H9 (cell line): ENCODE data around the gene ARHGAP15. TPM values are rescaled to one million over a fixed set of nuclear protein-coding genes. Genes with fewer than 3 reads are reported as not detected.
A peak's percentile ranks its signal among the peaks of the same experiment; 100 is the strongest.

Source experiments
- DNase-seq: peaks from one replicate; pipeline ENCODE4 v3.0.0-alpha.2; 2017
- H2AFZ ChIP-seq: one replicate; pipeline ENCODE4 v1.6.1; 2013; ENCODE audit warnings: mild to moderate bottlenecking, low read length, control low read depth, moderate library complexity
- H2AK5ac ChIP-seq: 2 replicates; pipeline ENCODE4 v1.6.1; 2013; ENCODE audit warnings: low read length, control low read depth, mixed read lengths; ENCODE audit not compliant: insufficient read length
- H2BK120ac ChIP-seq: one replicate; pipeline ENCODE4 v1.6.1; 2013; ENCODE audit warnings: low read depth, mild to moderate bottlenecking, low read length, control low read depth, inconsistent platforms; ENCODE audit not compliant: poor library complexity, severe bottlenecking
- H2BK12ac ChIP-seq: 2 replicates; pipeline ENCODE4 v1.6.1; 2013; ENCODE audit warnings: low read length, control low read depth, mixed read lengths, low read depth; ENCODE audit not compliant: insufficient read length
- H2BK15ac ChIP-seq: 2 replicates; pipeline ENCODE4 v1.6.1; 2013; ENCODE audit warnings: low read depth, low read length, control low read depth
- H2BK20ac ChIP-seq: one replicate; pipeline ENCODE4 v1.6.1; 2013; ENCODE audit warnings: low read depth, mild to moderate bottlenecking, low read length, control low read depth, inconsistent platforms; ENCODE audit not compliant: poor library complexity, severe bottlenecking
- H2BK5ac ChIP-seq: 2 replicates; pipeline ENCODE4 v1.6.1; 2013; ENCODE audit warnings: low read length, control low read depth, mixed read lengths; ENCODE audit not compliant: insufficient read length
- H3K14ac ChIP-seq: 2 replicates; pipeline ENCODE4 v1.6.1; 2013; ENCODE audit warnings: low read length, control low read depth; ENCODE audit not compliant: insufficient read depth
- H3K18ac ChIP-seq: 2 replicates; pipeline ENCODE4 v1.6.1; 2013; ENCODE audit warnings: low read depth, mild to moderate bottlenecking, mixed read lengths, low read length, control low read depth; ENCODE audit not compliant: insufficient read length
- H3K23ac ChIP-seq: 2 replicates; pipeline ENCODE4 v1.6.1; 2013; ENCODE audit warnings: low read length, control low read depth, mixed read lengths, low read depth; ENCODE audit not compliant: insufficient read length
- H3K23me2 ChIP-seq: 2 replicates; pipeline ENCODE4 v1.6.1; 2013; ENCODE audit warnings: low read depth, mild to moderate bottlenecking, mixed read lengths, low read length, control low read depth; ENCODE audit not compliant: insufficient read length, poor library complexity, severe bottlenecking
- H3K27ac ChIP-seq: 2 replicates; pipeline ENCODE4 v1.5.1; 2013; ENCODE audit warnings: low read length, control low read depth, mixed read lengths, low read depth; ENCODE audit not compliant: insufficient read length
- H3K27me3 ChIP-seq: 2 replicates; pipeline ENCODE4 v1.6.1; 2013; ENCODE audit warnings: low read length, control low read depth, inconsistent platforms; ENCODE audit not compliant: insufficient read depth
- H3K4ac ChIP-seq: 2 replicates; pipeline ENCODE4 v1.6.1; 2013; ENCODE audit warnings: low read depth, mild to moderate bottlenecking, control low read depth, inconsistent platforms, low read length, moderate library complexity
- H3K4me1 ChIP-seq: 2 replicates; pipeline ENCODE4 v1.6.1; 2013; ENCODE audit warnings: low read length, control low read depth, inconsistent platforms; ENCODE audit not compliant: insufficient read depth
- H3K4me2 ChIP-seq: 2 replicates; pipeline ENCODE4 v1.6.1; 2013; ENCODE audit warnings: low read length, control low read depth, mixed read lengths; ENCODE audit not compliant: insufficient read length, insufficient read depth
- H3K56ac ChIP-seq: 2 replicates; pipeline ENCODE4 v1.6.1; 2013; ENCODE audit warnings: low read depth, mild to moderate bottlenecking, mixed read lengths, low read length, control low read depth; ENCODE audit not compliant: insufficient read length
- H3K79me1 ChIP-seq: 2 replicates; pipeline ENCODE4 v1.6.1; 2013; ENCODE audit warnings: low read depth, mild to moderate bottlenecking, moderate library complexity, low read length, control low read depth, inconsistent platforms; ENCODE audit not compliant: insufficient read depth, poor library complexity, severe bottlenecking
- H3K79me2 ChIP-seq: 2 replicates; pipeline ENCODE4 v1.6.1; 2013; ENCODE audit warnings: low read length, control low read depth, inconsistent platforms; ENCODE audit not compliant: insufficient read depth
- H3K9ac ChIP-seq: 2 replicates; pipeline ENCODE4 v1.6.1; 2013; ENCODE audit warnings: low read length, control low read depth, mixed read lengths; ENCODE audit not compliant: insufficient read length; ENCODE audit errors: extremely low read depth
- H3K9me3 ChIP-seq: one replicate; pipeline ENCODE4 v1.6.1; 2013; ENCODE audit warnings: low read depth, low read length, inconsistent platforms; ENCODE audit not compliant: control insufficient read depth
- H3T11ph ChIP-seq: one replicate; pipeline ENCODE4 v1.6.1; 2013; ENCODE audit warnings: mild to moderate bottlenecking, low read length, control low read depth, inconsistent platforms
- H4K20me1 ChIP-seq: one replicate; pipeline ENCODE4 v1.6.1; 2013; ENCODE audit not compliant: control insufficient read depth, insufficient read length, insufficient read depth
- H4K5ac ChIP-seq: 2 replicates; pipeline ENCODE4 v1.6.1; 2013; ENCODE audit warnings: low read depth, mild to moderate bottlenecking, mixed read lengths, low read length, control low read depth; ENCODE audit not compliant: insufficient read length
- H4K8ac ChIP-seq: replicated peaks from 2 replicates; pipeline ENCODE4 v1.6.1; 2013; ENCODE audit warnings: low read length, control low read depth, mixed read lengths, low read depth; ENCODE audit not compliant: insufficient read length
- H4K91ac ChIP-seq: 2 replicates; pipeline ENCODE4 v1.6.1; 2013; ENCODE audit warnings: low read depth, mild to moderate bottlenecking, moderate library complexity, mixed read lengths, low read length, control low read depth; ENCODE audit not compliant: insufficient read length
- H3K27ac Mint-ChIP-seq, 3 experiments: 2 replicates in 2 of 3; 3 replicates in 1 of 3; pipeline ENCODE4 v1.8.0; 2020 to 2021; ENCODE audit warnings: mixed read lengths in 3 of 3, mild to moderate bottlenecking in 1 of 3, moderate library complexity in 1 of 3
- H3K27me3 Mint-ChIP-seq: 2 replicates; pipeline ENCODE4 v1.8.0; 2021; ENCODE audit warnings: low read depth, mild to moderate bottlenecking, moderate library complexity, mixed read lengths
- H3K36me3 Mint-ChIP-seq, 3 experiments: 2 replicates in 2 of 3; 3 replicates in 1 of 3; pipeline ENCODE4 v1.8.0; 2020 to 2021; ENCODE audit warnings: low read depth in 3 of 3, mixed read lengths in 3 of 3; ENCODE audit not compliant: insufficient read depth in 1 of 3
- H3K4me1 Mint-ChIP-seq, 2 experiments: 2 replicates each; pipeline ENCODE4 v1.8.0; 2020; ENCODE audit warnings: mixed read lengths in 2 of 2
- H3K4me3 Mint-ChIP-seq, 2 experiments: 2 replicates in 1 of 2; 3 replicates in 1 of 2; pipeline ENCODE4 v1.8.0; 2020 to 2021; ENCODE audit warnings: mild to moderate bottlenecking in 2 of 2, mixed read lengths in 2 of 2, moderate library complexity in 1 of 2
- H3K9me3 Mint-ChIP-seq, 2 experiments: 2 replicates in 1 of 2; 3 replicates in 1 of 2; pipeline ENCODE4 v1.8.0; 2020; ENCODE audit warnings: mild to moderate bottlenecking in 2 of 2, mixed read lengths in 2 of 2, moderate library complexity in 1 of 2
- WGBS: extraction: QIAGEN DNeasy Blood & Tissue Kit; methylation state at CpG from one replicate; pipeline ENCODE4 v1.1.7; 2013; ENCODE audit warnings: missing lambda C conversion rate, low lambda C conversion rate, mixed read lengths; ENCODE audit not compliant: insufficient read length; ENCODE audit errors: extremely low coverage; 5-methylcytosine and 5-hydroxymethylcytosine counted together
- total RNA-seq: library from RNA; stranded (reverse); gene quantifications from 2 replicates; pipeline ENCODE4 v1.2.1, GENCODE V29; 2021
- TF ChIP-seq, protein P1 (sequence below): fragments of 200-600 bp; sonication (generic); conservative IDR thresholded peaks from 3 replicates; pipeline ENCODE4 v1.8.0; 2021; ENCODE audit warnings: antibody characterized with exemption, mild to moderate bottlenecking

ARHGAP15 gene
- total RNA-seq, 1 experiment from 2014 or later: not detected

DNA sequence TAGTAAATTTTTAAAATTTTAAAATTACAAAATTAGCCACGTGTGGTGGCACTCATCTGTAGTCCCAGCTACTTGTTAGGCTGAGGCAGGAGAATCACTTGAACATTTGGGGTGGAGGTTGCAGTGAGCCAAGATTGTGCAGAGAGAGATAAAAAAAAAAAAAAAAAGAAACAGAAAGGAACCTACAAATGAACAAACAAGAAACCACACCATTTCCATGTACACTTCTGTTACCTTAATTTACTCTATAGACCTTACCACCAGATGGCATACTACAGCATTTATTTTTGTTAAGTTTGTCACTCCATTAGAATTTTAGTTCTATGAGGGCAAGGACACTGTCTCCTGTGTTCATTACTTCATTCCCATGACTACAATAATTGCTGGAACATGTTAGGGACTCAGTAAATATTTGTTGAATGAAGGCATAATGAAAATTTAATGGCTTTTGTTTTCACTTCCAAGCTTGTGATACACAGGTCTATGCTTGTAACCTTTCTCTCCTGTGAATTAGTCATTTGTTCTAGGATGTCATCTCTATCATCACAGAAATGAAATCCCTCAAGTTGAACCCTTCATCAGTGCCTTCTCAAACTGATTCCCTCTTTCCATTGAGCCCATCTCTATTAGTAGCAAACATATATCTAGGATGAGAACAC, 76.0 kb downstream of the ARHGAP15 start:
- TF ChIP-seq, protein P1, sequence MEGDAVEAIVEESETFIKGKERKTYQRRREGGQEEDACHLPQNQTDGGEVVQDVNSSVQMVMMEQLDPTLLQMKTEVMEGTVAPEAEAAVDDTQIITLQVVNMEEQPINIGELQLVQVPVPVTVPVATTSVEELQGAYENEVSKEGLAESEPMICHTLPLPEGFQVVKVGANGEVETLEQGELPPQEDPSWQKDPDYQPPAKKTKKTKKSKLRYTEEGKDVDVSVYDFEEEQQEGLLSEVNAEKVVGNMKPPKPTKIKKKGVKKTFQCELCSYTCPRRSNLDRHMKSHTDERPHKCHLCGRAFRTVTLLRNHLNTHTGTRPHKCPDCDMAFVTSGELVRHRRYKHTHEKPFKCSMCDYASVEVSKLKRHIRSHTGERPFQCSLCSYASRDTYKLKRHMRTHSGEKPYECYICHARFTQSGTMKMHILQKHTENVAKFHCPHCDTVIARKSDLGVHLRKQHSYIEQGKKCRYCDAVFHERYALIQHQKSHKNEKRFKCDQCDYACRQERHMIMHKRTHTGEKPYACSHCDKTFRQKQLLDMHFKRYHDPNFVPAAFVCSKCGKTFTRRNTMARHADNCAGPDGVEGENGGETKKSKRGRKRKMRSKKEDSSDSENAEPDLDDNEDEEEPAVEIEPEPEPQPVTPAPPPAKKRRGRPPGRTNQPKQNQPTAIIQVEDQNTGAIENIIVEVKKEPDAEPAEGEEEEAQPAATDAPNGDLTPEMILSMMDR: peak; percentile 61
- no peak overlapping the region for H3K4ac ChIP-seq
- no CpG with 5 or more reads among the region's 1 CpG for WGBS
- H4K20me1 ChIP-seq: no peaks in the 10 kb centered on the region
- Mint-ChIP-seq H3K27ac (no peak overlapping the region), H3K36me3 (peaks cover 0 to 4% (median 0%) of the 10 kb centered on the region in 3 experiments; a peak in 1 of 7 replicates), H3K27me3 (no peaks in the 10 kb centered on the region), H3K4me3 (no peak overlapping the region), H3K4me1 (no peaks in the 10 kb centered on the region), H3K9me3 (no peaks in the 10 kb centered on the region)
- no peak overlapping the region for H4K91ac ChIP-seq
- no peaks in the 10 kb centered on the region for H3K23me2 ChIP-seq
- H3K9me3 ChIP-seq: no peaks in the 10 kb centered on the region
- H3K27me3 ChIP-seq: no peaks in the 10 kb centered on the region
- no peak overlapping the region for H2AFZ ChIP-seq
- no peak overlapping the region for H3K27ac ChIP-seq
- H2BK20ac ChIP-seq: no peak overlapping the region
- no peaks in the 10 kb centered on the region for H3K79me1 ChIP-seq
- H4K8ac ChIP-seq: no peak overlapping the region
- no peak overlapping the region for H2AK5ac ChIP-seq
- H2BK12ac ChIP-seq: no peak overlapping the region
- H2BK120ac ChIP-seq: no peak overlapping the region
- H3K56ac ChIP-seq: no peak overlapping the region
- H3K4me2 ChIP-seq: no peak overlapping the region
- H2BK5ac ChIP-seq: no peak overlapping the region
- H3T11ph ChIP-seq: no peak overlapping the region
- H3K4me1 ChIP-seq: no peaks in the 10 kb centered on the region
- H2BK15ac ChIP-seq: no peak overlapping the region
- DNase-seq: no peak
- H3K18ac ChIP-seq: no peak overlapping the region
- no peak overlapping the region for H4K5ac ChIP-seq
- no peak overlapping the region for H3K14ac ChIP-seq
- H3K23ac ChIP-seq: no peak overlapping the region
- H3K9ac ChIP-seq: no peak overlapping the region
- H3K79me2 ChIP-seq: no peaks in the 10 kb centered on the region
